SK-N-SH treated with all-trans-retinoic acid at 6 μM for 48 hours (cell line): Measurements from ENCODE around the gene MAST4.

Source experiments
- CREB5 ChIP-seq: fragments of 250-450 bp; sonication (Bioruptor Pico); IDR thresholded peaks from 2 replicates; pipeline ENCODE4 v1.5.1; 2020; ENCODE audit warnings: low read depth, mild to moderate bottlenecking, moderate library complexity
- CSDC2 ChIP-seq: fragments of 250-450 bp; sonication (Bioruptor Pico); IDR thresholded peaks from 2 replicates; pipeline ENCODE4 v1.5.0; 2020; ENCODE audit warnings: mild to moderate bottlenecking, moderate library complexity
- OSR1 ChIP-seq: fragments of 250-450 bp; sonication (Bioruptor Pico); IDR thresholded peaks from 2 replicates; pipeline ENCODE4 v1.8.0; 2022; ENCODE audit warnings: moderate library complexity, mild to moderate bottlenecking, inconsistent platforms
- PATZ1 ChIP-seq: fragments of 250-450 bp; sonication (Bioruptor Pico); IDR thresholded peaks from 2 replicates; pipeline ENCODE4 v1.8.0; 2020; ENCODE audit warnings: mild to moderate bottlenecking, moderate library complexity, borderline replicate concordance
- PPARA ChIP-seq: fragments of 250-450 bp; sonication (Bioruptor Pico); IDR thresholded peaks from 2 replicates; pipeline ENCODE4 v1.5.0; 2020; ENCODE audit warnings: mild to moderate bottlenecking, borderline replicate concordance
- RARB ChIP-seq: fragments of 250-450 bp; sonication (Bioruptor Pico); IDR thresholded peaks from 2 replicates; pipeline ENCODE4 v1.8.0; 2021; ENCODE audit warnings: mild to moderate bottlenecking, moderate library complexity
- SNAI2 ChIP-seq: fragments of 250-450 bp; sonication (Bioruptor Pico); IDR thresholded peaks from 2 replicates; pipeline ENCODE4 v1.5.0; 2020; ENCODE audit warnings: mild to moderate bottlenecking, moderate library complexity
- TCF4 ChIP-seq: fragments of 250-450 bp; sonication (Bioruptor Pico); IDR thresholded peaks from 2 replicates; pipeline ENCODE4 v1.8.0; 2021; ENCODE audit warnings: mild to moderate bottlenecking, moderate library complexity, borderline replicate concordance
- TSHZ2 ChIP-seq: fragments of 250-450 bp; sonication (Bioruptor Pico); IDR thresholded peaks from 2 replicates; pipeline ENCODE4 v1.5.0; 2020; ENCODE audit warnings: mild to moderate bottlenecking, moderate library complexity
- ZFP3 ChIP-seq: fragments of 250-450 bp; sonication (Bioruptor Pico); IDR thresholded peaks from 2 replicates; pipeline ENCODE4 v1.5.0; 2020; ENCODE audit warnings: mild to moderate bottlenecking, moderate library complexity
- ZNF565 ChIP-seq: fragments of 450-650 bp; formaldehyde crosslinking; conservative IDR thresholded peaks from 2 replicates; pipeline ENCODE4 v1.5.0; 2020; ENCODE audit warnings: low read depth, mild to moderate bottlenecking, moderate library complexity
- ZNF8 ChIP-seq: fragments of 450-650 bp; formaldehyde crosslinking; IDR thresholded peaks from 2 replicates; pipeline ENCODE4 v1.5.0; 2020; ENCODE audit warnings: mild to moderate bottlenecking, moderate library complexity

GRCh38 chr5:66987949-66988838 lies 392.0 kb downstream of the MAST4 start:
- no peak for TF ChIP-seq CSDC2 (CRISPR knock-in tag)
- no peak for TF ChIP-seq ZNF8 (CRISPR knock-in tag)
- TF ChIP-seq CREB5 (CRISPR knock-in tag): no peak
- TF ChIP-seq RARB (CRISPR knock-in tag): no peak
- no peak for TF ChIP-seq SNAI2
- no peak for TF ChIP-seq OSR1
- no peak for TF ChIP-seq TSHZ2 (CRISPR knock-in tag)
- no peak for TF ChIP-seq ZFP3 (CRISPR knock-in tag)
- TF ChIP-seq ZNF565 (CRISPR knock-in tag): no peak
- TF ChIP-seq PPARA (CRISPR knock-in tag): no peak
- no peak for TF ChIP-seq TCF4 (CRISPR knock-in tag)
- no peak for TF ChIP-seq PATZ1
